ENCODE measurements around the gene ADIRF. TPM values are rescaled to one million over a fixed set of nuclear protein-coding genes. Genes with fewer than 3 reads are reported as not detected.

Gene ADIRF
- total and polyA plus RNA-seq, 10 of the 15 experiments (the other 5 are each of a cell fraction or from before 2014, with no cell fraction given): 0.12 to 2.5 (median 0.70) TPM; not detected in 2

GRCh38 chr10:86960003-86960862, 8.0 kb upstream of the ADIRF start (continued):
- TF ChIP-seq SMAD1 (IDR thresholded peaks at IDR 0.05; ENCODE audit: low read depth, partially characterized antibody) (no peak), GATAD2B (conservative IDR thresholded peaks at IDR 0.05; ENCODE audit: low read depth) (peak; percentile 42; the same call in 1 of the 2 replicates), TARDBP (IDR thresholded peaks at IDR 0.05; ENCODE audit: borderline replicate concordance) (no peak), YY1 (IDR thresholded peaks at IDR 0.05; ENCODE audit: low read depth, low read length) (peak; percentile 66), MLLT1 (IDR thresholded peaks at IDR 0.05) (0 out of 2 replicates have a peak, but pooled peaks have one; percentile 40), RELA (IDR thresholded peaks at IDR 0.05; ENCODE audit: borderline replicate concordance, partially characterized antibody) (no peak)

- no peaks in the 10 kb centered on the region for H3K36me3 ChIP-seq (ENCODE audit: control insufficient read depth in 2 of 2, insufficient read depth in 2 of 2, low read length in 1 of 2)
- CTCF ChIA-PET: interaction anchor here (0.8 to 2.8 kb wide), 16 partner anchors 8 to 273 kb away, joined by 3 to 14 read pairs (median 4); no protein-coding TSS in a partner anchor
- H3K9ac ChIP-seq (ENCODE audit: control insufficient read depth, insufficient read depth, low read length): no peak overlapping the region
- no peak overlapping the region for H3K4me2 ChIP-seq (ENCODE audit: control insufficient read depth, insufficient read depth)
- H3K4me1 ChIP-seq (ENCODE audit: control insufficient read depth, insufficient read depth, low read length): peaks cover 32% of the 10 kb centered on the region
- DNase-seq (ENCODE audit: low read depth, low spot score) (no peak), FAIRE-seq (no peak), ATAC-seq (peak; percentile 5)
- SMC1A ChIA-PET (ENCODE audit: uncharacterized antibody, unreplicated experiment): interaction anchor here (1.0 kb wide), 1 partner anchor 28 kb away, joined by 3 read pairs; no protein-coding TSS in a partner anchor
- no peaks in the 10 kb centered on the region for H3K9me3 ChIP-seq (replicated peaks; ENCODE audit: control insufficient read depth, insufficient read depth, low read length)
- RAD21 ChIA-PET (ENCODE audit: unreplicated experiment): interaction anchor here (0.6 to 1.2 kb wide), 7 partner anchors 10 to 318 kb away, joined by 3 to 12 read pairs (median 4); no protein-coding TSS in a partner anchor
- H3K79me2 ChIP-seq (ENCODE audit: control insufficient read depth, insufficient read depth, low read length): no peaks in the 10 kb centered on the region
- intact Hi-C loops (cut with micrococcal nuclease; ENCODE audit: unreplicated experiment): no loop called here
- TF ChIP-seq PAX8 (IDR thresholded peaks at IDR 0.05) (no peak), HSF1 (IDR thresholded peaks at IDR 0.05; ENCODE audit: low read depth, low read length) (no peak), NBN (IDR thresholded peaks at IDR 0.05) (0 out of 2 replicates have a peak, but pooled peaks have one; percentile 0), MXI1 (IDR thresholded peaks at IDR 0.05; ENCODE audit: low read depth, low read length) (no peak), TBL1XR1 (IDR thresholded peaks at IDR 0.05; ENCODE audit: low read depth, low read length) (no peak), FOXK2 (IDR thresholded peaks at IDR 0.05) (no peak), CREM (IDR thresholded peaks at IDR 0.05; ENCODE audit: low read depth) (no peak)
- TF ChIP-seq, protein P1, sequence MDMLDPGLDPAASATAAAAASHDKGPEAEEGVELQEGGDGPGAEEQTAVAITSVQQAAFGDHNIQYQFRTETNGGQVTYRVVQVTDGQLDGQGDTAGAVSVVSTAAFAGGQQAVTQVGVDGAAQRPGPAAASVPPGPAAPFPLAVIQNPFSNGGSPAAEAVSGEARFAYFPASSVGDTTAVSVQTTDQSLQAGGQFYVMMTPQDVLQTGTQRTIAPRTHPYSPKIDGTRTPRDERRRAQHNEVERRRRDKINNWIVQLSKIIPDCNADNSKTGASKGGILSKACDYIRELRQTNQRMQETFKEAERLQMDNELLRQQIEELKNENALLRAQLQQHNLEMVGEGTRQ (IDR thresholded peaks at IDR 0.05; ENCODE audit: borderline replicate concordance, low read depth, low read length): no peak
- BruUV-seq (replicated peaks): no TSS peak
- POLR2A ChIA-PET: interaction anchor here (1.0 kb wide), 1 partner anchor 274 kb away, joined by 5 read pairs; no protein-coding TSS in a partner anchor
- no peaks in the 10 kb centered on the region for H3K27me3 ChIP-seq (replicated peaks in 1 of 2; ENCODE audit: control insufficient read depth in 2 of 2, insufficient read depth in 2 of 2, low read length in 1 of 2)
- no peaks in the 10 kb centered on the region for H4K20me1 ChIP-seq (ENCODE audit: control insufficient read depth, insufficient read depth)
- WGBS (ENCODE audit: insufficient coverage, insufficient replicate concordance, low lambda C conversion rate, missing lambda C conversion rate): 37% methylated on average over 9 of the region's 9 CpGs
- in situ Hi-C loops (cut with MboI): no loop called here
- peak overlapping the region; percentile 55; the same call in 1 of the 2 replicates for H2AFZ ChIP-seq (ENCODE audit: control insufficient read depth, low read depth, low read length)
- no peak overlapping the region for H3K4me3 ChIP-seq
- no peak overlapping the region for H3K27ac ChIP-seq (ENCODE audit: control insufficient read depth, insufficient read depth)
Observed at GRCh38 chr10:86960863-86961434, 7.3 kb upstream of the ADIRF start.

Data from GM12878 (cell line).